NCI-H226 (cell line): Measurements from ENCODE around the gene MRTFA.

Experiments used
- DNase-seq: peaks from one replicate; pipeline ENCODE4 v3.0.0-alpha.2; 2015

The MRTFA gene

DNA sequence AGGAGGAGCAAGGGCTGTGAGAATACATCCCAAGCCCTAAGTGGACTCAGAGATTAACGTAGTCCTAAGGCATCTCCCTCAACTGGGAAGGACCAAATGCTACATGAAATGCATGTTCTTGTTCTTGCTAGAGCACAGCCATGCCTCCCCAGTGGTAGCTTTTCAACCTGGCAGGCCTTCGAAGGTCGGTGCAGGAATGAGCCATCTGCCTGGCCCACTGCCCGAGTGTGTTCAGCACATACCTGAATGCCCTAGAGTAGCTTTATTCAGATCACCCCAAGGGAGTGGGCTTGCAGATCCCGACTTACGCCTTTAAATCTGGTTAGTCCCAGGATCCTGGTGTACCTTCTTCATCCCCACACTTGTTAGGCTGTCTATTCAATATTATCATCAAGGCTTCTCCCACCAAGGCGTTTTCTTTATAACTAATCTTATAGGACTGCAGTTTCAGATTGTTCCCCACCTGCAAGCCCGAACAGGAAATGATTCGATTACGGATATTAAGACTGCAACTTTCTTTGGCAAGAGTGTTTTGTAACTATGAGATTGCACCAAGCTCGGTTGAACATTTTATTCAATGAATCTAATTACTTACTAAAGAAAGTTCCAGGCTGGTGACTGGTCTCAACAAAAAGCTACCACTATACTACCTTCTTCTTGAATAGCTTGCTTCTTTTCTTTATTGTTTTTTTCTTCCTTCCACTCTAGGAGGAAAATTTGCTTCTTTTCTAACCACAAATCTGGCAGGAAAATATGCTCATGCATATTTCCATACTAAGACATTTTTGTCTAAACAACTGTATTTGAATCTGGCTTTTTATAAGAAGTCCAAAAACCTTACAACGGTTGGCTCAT, 150.5 kb downstream of the MRTFA start:
- DNase-seq, result no peak

DNA sequence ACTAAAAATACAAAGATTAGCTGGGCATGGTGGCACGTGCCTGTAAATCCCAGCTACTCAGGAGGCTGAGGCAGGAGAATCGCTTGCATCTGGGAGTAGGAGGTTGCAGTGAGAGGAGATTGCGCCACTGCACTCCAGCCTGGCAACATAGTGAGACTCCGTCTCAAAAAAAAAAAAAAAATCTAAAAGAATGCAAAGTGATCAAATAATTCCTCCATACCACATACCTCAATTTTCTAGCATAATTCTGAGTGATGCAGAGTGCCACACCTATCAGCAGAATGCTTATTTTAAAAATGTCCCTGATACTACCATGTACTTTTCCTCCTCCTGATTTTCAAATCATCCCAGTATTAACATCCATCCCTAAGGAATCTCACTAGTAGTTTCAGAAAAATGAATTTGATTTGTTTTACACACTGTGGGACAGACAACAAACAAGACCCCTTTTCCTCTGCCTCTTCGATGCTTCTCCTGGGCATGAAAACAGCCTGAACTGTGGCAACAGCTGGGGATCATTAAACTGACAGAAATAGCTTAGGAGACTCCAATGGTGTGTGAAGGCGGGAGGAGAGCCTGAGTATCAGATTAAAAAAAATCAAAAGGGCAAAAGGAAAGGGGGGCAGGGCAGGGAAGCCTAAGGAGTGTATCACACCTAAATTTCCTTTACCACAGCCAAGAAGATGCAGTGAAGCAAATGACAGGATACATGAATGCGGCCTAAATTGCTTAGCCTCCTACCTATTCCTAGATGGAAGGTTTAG, 151.4 kb downstream of the MRTFA start:
- DNase-seq, result peak; percentile 28

DNA sequence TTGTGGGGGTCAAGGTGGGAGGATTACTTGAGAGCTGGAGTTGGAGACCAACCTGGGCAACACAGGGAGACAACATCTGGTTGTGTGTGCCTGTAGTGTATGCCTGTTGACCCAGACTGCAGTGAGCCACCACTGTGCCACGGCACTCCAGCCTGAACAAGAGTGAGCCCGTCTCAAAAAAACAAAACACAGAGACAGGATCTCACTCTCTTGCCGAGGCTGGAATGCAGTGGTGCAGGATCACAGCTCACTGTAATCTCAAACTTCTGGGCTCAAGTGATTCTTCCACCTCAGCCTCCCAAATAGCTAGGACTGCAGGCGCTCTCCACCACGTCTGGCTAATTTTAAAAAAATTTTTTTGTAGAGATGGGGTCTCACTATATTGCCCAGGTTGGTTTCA, 153.6 kb downstream of the MRTFA start:
- DNase-seq, result no peak

DNA sequence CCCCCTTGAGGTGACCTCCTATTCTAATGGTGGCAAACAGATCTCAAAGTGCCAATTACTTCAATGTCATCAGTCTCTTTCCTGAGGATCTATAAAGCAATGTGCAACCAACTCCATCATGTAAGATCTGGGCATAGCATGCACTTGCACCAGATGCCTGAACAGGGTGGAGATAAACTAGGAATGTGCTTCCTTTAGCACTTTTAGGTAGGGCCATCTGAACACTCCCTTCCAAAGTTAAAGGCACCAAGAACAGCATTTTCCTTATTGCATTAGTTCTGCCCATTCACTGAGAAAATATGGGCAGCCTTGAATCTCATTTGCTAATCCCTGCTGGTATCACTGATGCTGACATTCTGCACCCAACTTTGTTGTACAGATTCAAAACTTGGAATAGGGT, 154.1 kb downstream of the MRTFA start:
- peak; percentile 54 for DNase-seq

DNA sequence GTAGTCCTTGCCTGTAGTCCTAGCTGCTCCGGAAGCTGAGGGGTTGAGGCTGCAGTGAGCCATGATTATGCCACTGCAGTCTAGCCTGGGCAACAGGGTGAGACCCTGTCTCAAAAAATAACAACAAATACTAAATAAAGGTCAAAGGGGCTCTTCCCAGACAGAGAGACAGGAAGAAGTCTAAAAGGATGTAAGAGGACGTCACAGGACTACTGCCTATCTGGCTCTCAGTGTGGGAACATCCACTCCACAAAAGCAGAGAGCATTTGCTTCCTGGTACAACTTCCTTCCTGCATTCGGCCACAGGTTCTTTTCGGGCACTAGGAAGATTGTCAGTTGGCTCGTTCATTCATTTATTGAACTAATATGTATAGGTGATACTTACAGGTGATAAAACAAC, 155.5 kb downstream of the MRTFA start:
- DNase-seq, result no peak

DNA sequence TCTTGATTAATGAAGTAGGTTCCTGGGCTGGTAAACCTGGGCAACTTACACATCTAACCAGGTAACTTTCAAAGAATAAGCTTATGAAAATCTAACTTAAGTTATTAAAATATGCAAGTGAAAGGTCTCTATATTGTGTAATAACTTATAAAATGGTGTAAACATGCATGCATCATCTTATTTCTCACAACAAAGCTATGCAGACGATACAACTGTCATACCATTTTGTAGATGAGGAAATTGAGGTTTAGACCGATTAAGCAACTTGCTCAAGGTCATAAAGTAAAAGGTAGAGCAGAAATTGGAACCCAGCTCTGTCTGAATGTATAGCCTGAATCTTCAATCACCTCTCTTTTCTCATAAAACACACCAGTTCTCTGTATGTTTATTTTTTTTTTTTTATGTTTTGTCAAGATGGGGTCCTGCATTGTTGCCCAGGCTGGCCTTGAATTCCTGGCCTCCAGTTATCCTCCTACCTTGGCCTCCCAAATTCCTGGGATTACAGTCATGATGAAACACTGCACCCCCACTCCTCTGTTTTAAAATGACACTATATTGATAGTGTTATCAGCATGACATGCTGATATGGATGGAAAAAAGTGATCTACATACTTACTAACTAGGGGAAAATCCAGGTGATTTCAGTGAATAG, 156.5 kb downstream of the MRTFA start:
- no peak for DNase-seq

DNA sequence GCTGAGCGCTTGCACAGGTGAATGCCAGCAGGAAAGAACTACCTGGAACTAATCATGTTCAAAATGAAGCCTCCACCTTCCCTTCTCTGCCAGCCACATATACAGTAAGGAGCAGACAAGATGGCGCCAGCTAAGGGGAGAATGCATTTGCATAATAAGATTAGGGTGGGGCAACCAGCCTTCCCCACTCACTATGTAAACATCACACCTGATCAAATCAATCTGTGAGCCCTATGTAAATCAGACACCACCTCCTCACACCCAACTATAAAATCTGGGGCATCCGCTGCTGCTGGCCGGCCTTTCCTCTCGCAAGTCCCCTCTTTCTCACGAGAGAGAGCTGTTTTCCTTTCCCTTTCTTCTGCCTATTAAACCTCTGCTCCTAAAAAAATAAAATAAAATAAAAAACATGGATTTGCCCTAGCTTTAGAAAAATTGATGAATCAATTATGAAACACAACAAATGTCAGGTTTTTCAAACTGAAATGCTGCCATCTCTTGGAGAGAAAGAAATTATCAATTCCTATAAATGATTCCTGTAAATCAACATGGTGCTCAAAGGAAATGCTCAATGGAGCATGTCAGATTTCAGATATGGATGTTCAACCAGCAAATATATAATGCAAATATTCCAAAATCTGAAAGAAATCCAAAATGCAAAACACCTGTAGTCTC, 157.3 kb downstream of the MRTFA start:
- no peak for DNase-seq

DNA sequence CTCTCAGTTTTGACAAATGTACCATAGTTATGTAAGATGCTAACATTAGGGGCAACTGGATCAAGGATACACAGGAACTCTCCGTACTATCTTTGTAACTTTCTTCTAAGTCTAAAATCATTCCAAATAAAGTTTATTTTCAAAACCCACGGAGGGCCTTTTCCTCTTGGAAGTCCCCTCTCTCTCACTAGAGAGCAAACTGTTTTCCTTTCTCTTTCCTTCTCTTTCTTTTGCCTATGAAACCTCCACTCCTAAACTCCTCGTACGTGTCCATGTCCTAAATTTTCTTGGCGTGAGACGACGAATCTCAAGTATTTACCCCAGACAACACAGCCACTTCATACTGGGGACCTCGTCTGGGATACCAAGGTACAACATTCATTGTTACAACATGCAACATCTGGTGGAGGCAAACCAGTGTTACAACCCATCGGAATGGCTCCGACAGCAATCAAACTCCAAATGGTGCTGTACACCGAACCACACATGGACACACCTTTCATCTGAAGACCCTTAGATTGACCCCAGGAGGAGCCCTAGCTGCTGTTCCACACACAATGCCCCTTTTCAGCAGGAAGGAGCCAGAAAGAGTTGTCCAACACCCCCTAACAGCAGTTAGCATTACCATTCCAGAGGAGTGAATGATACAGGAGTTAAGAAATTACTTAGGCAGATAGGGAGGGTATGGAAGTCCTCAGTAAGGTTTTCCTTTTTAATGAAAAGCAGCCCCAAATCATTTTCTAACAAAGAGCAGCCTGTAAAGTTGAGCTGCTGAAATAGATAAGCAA, 158.0 kb downstream of the MRTFA start:
- no peak for DNase-seq

DNA sequence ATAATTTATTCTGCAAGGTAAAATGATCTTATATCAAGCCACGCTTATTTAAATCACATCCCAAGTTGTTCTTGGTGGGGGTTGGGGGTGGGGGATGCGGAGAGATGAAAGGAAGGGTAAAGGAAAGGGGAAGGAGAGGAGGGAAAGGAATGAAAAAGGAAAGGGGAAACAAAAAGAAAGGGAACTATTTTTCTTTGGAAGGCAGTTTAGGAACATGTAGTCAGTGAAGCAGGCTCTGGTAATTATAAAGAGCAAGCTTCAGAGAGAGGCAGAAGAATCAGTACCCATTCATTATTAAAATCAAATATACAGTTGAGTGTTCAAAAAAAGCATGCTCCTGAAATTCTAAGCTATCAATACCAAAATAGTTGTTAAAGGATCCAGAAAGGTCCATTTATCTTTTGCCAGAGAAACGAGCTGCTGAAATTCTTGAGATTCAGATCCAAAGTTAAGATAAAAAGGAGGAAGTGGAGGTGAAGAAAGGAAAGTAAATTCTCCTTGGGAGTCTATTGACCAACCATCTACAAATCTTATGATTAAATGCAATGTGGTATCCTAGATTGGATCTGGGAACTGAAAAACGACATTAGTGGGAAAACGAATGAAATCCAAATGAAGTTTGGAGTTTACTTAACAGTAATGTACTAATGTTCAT, 158.7 kb downstream of the MRTFA start:
- no peak for DNase-seq

DNA sequence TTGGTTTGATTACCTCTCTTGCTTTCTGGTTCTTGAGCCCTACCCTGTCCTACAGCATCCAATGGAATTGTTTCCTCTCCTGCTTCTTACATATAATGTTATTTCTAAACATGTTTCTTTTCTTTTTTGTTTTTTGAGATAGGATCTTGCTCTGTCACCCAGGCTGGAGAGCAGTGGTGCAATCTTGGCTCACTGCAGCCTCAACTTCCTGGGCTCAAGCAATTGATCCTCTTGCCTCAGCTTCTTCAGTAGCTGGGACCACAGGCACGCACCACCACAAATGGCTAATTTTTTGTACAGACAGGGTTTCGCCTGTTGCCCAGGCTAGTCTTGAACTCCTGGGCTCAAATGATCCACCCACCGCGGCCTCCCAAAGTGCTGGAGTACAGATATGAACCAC, 160.2 kb downstream of the MRTFA start:
- no peak for DNase-seq

DNA sequence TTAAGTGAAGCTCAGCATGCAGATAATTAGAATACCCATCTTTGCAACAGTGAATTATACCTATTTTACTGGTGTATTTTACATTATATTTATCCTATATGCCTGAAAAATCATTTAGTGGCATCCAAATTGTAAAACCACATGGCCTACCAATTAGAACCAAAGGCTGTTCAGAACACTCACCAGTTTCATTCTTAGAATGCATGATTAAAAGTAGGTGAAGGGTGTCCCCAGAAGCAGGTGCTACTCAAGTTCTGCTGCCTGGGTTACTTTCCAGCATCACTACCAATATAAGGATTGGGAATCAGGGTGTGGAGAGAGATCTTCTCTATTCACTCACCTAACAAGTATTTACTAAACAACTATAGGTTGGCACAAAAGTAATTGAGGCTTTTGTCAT, 162.8 kb downstream of the MRTFA start:
- no peak for DNase-seq

DNA sequence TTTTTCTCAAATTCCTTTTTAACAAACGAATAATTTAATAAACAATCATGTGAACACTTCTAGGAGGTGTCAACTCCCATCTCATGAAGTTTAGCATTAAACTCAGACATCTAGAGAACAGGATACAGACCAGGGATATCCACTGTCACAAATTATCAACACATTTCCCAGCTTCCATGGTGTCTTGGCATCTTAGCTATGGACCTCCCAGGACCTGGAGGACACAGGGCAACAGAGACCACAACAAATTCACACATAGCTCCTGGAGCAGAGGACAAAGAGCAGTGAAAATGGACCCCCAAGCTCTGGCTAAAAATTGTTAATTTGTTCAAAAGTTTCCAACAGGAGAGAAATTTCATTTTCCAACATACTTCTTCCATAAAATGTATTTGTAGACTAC, 163.9 kb downstream of the MRTFA start:
- no peak for DNase-seq

DNA sequence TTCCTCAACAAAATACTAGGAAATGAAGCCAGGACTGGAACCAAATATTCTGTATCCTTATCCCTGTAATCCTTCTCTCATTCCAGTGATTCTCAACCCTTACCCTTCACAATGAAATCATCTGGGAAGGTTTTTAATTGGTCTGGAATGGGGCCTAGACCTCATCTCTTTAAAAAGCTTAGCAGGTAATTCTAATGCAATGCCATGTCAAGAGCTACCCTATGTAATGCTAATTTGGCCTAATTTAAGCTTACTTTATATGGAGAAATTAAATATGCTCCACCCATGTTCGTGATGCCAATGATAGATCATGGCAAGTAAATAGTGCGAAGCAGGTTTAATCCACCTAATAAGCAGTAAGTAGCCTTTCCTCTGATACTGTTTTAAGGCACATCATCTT, 164.5 kb downstream of the MRTFA start:
- no peak for DNase-seq

DNA sequence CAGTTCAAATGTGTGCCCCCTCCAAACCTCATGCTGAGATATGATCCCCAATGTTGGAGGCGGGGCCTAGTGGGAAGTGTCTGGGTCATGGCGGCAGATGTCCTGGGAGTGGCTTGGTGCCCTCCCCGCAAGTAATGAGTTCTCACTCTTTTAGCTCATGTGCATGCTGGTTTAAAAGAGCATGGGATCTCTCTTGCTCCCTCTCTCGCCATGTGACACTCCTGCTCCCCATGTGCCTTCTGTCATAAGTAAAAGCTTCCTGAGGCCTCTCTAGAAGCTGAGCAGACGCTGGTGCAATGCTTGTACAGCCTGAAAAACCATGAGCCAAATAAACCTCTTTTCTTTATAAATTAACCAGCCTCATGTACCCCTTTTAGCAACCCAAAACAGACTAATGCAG, 167.3 kb downstream of the MRTFA start:
- DNase-seq, result no peak

DNA sequence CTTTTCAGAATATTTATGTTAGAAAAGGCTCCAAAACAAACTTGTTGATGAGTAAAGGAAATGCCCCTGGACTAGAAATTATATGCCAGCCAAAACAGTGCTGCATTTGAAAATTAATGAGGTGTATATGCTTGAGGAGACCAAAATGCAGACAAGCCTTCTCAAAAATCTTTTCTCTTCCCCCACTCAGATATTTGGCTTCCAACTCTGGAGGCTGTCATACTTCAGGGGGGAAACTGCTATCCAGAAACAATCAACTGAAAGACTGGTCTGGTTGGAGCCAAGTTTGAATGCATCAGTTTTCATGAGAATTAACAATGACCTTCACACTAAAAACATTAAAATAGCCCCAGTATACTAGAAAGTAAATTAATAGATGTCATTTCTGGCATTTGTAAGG, 167.9 kb downstream of the MRTFA start:
- no peak for DNase-seq

DNA sequence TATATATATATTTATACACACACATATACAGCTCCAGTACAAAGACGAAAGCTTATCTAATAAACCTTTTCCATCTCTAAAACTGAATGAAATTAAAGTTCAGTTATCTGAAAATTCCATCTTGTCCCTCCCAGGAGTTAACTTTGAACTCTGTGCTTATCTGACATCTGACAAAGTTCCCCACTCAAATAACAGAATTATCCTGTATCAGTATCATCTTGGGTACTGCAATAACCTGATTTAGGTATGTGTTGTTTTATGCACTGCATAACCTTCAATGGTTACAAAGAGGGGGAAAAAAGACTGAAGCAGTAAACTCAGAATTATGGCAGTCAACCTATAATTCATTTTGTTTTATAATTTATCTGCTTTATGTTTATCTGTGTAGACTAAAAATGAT, 169.5 kb downstream of the MRTFA start:
- DNase-seq, result no peak

DNA sequence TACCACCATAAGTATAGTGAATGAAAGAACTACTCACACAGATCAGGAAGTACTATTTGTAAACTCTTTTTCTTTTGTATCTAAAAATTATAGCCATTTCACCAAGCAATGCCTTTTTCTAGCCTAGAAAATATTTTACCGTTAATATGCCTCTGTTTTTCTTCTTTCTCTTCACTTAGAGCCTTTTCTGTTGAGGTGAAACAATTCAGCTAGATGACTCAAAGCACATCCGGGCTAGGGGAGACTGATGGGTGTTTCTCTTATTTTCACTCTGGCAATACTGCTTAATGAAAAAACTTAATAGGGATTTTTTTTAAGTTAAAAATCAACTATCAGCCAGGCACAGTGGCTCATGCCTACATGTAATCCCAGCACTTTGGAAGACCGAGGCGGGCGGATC, 172.8 kb downstream of the MRTFA start:
- no peak for DNase-seq

DNA sequence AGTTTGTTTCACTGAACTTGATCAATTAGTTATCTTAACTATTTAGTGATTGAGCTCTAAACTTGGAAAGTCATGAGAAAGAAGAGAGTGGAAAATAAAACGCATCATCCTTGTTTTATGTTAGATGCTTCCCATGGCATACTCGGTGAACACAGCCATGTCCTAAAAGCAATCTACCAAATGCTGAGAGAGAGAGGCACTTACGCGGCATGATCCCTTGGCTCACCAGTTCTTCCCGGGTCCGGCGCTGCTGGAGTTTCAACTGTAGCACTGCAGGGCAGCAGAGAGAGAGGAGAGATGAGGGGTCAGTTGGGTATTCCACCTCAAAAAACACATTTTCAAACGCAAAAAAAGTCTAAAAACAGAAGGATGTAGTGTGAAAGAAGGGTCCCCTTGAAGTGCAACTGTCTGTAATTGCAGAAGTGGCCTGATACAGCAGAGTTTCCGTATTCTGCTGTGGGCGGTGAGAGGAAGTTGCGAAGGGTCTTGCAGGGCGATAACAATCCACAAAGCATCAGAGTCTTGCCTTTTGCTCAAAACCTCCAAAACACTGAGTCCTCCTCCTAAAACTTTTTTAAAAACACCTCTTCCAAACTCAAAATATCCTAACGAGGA, 173.4 kb downstream of the MRTFA start:
- DNase-seq, result no peak

DNA sequence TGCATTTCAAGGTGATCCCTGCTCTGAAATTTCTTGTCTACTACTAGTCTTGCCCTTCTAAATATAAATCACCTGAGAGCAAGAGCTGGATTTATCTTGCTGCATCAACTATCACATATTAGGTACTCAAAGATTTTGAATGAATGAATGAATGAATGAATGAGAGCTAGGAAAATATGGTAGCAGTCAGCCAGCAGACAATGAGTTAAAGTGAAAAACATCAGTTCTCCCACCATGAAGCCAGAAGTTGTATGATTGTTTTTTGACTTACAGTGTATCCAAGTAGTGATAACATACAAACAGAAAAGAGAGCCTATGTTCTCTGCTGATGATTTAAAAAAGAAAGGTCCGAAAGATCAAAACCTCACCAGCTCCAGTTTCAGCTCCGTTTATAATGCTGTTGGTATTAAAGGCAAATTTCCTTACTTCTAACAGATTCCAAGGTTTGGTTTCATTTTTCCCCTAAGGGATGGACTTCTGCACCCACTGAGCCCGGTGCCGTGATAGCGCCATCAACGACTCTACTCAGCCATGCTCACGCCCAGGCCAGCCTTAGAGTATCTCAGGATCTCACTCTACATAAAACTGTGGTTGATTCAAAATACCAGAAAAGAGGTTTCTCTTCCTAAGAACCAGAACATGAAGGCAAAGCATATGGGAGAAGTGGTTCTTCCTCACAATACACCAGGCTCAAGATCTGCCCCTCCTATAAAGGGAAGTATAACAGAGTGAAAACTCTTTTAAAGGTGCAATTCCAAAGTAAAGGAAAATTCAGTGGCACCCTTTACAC, 174.1 kb downstream of the MRTFA start:
- DNase-seq, result no peak

DNA sequence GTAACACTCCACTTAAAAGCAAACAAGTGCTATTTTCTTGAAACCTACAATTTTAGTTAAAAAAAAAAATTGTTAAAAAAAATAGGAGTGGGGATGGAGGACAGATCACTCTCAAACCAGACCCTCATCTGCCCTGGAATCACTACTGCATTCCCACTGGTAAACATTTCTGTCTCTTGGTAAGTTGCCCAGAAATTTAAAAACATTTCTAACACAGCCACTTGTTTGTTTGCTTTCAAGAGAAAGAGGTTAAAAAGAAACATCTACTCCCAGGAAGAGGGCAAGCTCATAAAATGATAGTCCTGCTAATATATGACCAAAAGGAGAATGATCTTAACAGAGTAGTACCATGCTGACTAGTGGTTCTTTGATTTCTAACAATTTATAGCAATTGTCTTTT, 182.8 kb downstream of the MRTFA start:
- no peak for DNase-seq
